GM18951 (cell line): Measurements from ENCODE around the gene SKAP2.

ENCODE experiments used
- POLR2A ChIP-seq: IDR thresholded peaks from 4 replicates; pipeline ENCODE4 v1.6.1; 2011; ENCODE audit warnings: mild to moderate bottlenecking; ENCODE audit not compliant: insufficient read length, insufficient read depth; ENCODE audit errors: extremely low read depth
- in situ Hi-C: fragments of 300-500 bp; cut with MboI; formaldehyde crosslinking; loops from one replicate; pipeline ENCODE4 v1.12.0; 2022; ENCODE audit warnings: low sequenced_read_pairs, mixed read lengths, inconsistent platforms; ENCODE audit not compliant: unreplicated experiment

The SKAP2 gene

GRCh38 chr7:26670290-26670689 lies 194.1 kb downstream of the SKAP2 start:
- TF ChIP-seq POLR2A: no peak
- in situ Hi-C loops: loop anchor here (25.0 kb wide), 2 partner anchors 583 to 783 kb away; no protein-coding TSS in a partner anchor

- in situ Hi-C loops: loop anchor here (25.0 kb wide), 2 partner anchors 582 to 782 kb away; no protein-coding TSS in a partner anchor
- TF ChIP-seq POLR2A: no peak
Observed at GRCh38 chr7:26668821-26669220, 195.6 kb downstream of the SKAP2 start.

DNA sequence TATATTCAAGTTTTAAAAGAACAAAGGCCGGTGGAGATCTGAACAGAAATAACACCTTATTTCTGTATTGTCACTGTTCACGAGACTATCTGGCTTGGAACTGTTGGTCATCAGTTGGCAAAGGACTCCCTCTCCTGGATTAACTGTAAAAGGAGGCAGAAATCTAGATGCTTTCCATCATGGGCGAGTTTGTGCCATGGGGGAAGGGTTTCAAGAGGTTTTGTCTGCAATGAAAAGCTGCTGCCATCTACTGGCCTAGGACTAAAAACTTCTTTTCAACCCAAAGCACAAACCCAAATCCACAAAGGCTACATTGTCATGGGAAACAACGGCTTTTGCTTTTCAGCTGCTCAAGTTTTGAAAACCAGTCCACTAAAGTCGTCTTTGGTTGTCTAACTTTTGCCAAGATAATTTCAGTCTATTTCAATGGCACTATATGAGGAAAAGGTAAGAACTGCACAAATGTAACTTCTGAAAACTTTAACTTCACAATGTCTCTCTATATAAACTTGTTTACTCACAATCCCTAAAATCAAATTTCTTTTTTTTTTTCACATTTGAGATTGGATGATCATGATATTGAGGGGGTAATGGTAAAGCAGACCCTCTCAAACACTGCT lies 196.8 kb downstream of the SKAP2 start:
- TF ChIP-seq POLR2A: no peak
- in situ Hi-C loops: loop anchor here (25.0 kb wide), 2 partner anchors 580 to 780 kb away; no protein-coding TSS in a partner anchor

GRCh38 chr7:26664735-26665416 lies 199.5 kb downstream of the SKAP2 start:
- in situ Hi-C loops: loop anchor here (25.0 kb wide), 2 partner anchors 578 to 778 kb away; no protein-coding TSS in a partner anchor
- no peak for TF ChIP-seq POLR2A

DNA sequence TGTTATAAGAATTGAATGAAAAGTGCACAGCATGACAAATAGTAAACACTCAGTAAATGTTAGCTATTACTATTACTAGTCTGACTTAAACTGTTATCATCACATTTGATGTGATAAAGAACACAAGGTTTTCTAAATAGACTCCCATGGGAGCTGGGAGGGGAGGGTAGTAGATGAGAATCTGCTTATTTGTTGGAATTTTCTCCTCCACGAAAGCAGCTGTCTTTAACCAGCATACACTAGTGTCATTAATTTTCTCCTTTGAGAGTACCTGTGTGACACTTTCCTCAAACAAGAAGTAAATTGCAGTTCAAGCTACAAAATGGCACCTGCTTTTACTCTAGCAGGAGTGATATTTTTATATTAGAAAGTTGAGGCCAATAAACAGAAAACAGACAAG lies 200.1 kb downstream of the SKAP2 start:
- in situ Hi-C loops: loop anchor here (25.0 kb wide), 2 partner anchors 577 to 777 kb away; no protein-coding TSS in a partner anchor
- TF ChIP-seq POLR2A: no peak

GRCh38 chr7:26663874-26664273 lies 200.5 kb downstream of the SKAP2 start:
- no peak for TF ChIP-seq POLR2A
- in situ Hi-C loops: loop anchor here (25.0 kb wide), 2 partner anchors 577 to 777 kb away; no protein-coding TSS in a partner anchor

- in situ Hi-C loops: loop anchor here (25.0 kb wide), 2 partner anchors 575 to 775 kb away; no protein-coding TSS in a partner anchor
- no peak for TF ChIP-seq POLR2A
Observed at GRCh38 chr7:26662646-26663045, 201.7 kb downstream of the SKAP2 start.

DNA sequence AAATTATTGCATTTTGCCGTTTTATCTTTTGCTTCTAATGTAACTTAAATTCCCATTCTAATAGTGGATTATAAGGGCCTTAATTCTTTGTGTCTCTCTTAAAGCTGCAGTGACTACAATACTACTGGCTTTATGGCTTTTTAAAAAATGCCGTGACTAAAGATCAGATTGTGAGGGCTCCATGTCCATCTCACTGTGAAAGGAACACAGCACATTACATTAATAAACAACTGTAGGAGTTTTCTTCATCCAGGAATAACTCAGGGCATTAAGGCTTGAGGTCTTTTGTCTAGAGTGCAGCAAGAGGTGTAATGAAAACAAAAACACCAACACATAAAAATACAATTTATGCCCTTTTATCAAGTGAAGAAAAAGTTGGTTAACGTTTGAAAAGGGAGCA lies 205.3 kb downstream of the SKAP2 start:
- in situ Hi-C loops: loop anchor here (10.0 to 25.0 kb wide), 3 partner anchors 284 to 772 kb away; no protein-coding TSS in a partner anchor
- no peak for TF ChIP-seq POLR2A

- no peak for TF ChIP-seq POLR2A
- in situ Hi-C loops: loop anchor here (10.0 to 25.0 kb wide), 3 partner anchors 284 to 771 kb away; no protein-coding TSS in a partner anchor
Observed at GRCh38 chr7:26658389-26659084, 205.9 kb downstream of the SKAP2 start.

GRCh38 chr7:26657686-26658388 lies 206.6 kb downstream of the SKAP2 start:
- in situ Hi-C loops: loop anchor here (10.0 to 25.0 kb wide), 3 partner anchors 283 to 771 kb away; no protein-coding TSS in a partner anchor

GRCh38 chr7:26657206-26657641 lies 207.2 kb downstream of the SKAP2 start:
- in situ Hi-C loops: loop anchor here (10.0 to 25.0 kb wide), 3 partner anchors 282 to 770 kb away; no protein-coding TSS in a partner anchor

More at GRCh38 chr7:26657686-26658388, 206.6 kb downstream of the SKAP2 start:
- no peak for TF ChIP-seq POLR2A

DNA sequence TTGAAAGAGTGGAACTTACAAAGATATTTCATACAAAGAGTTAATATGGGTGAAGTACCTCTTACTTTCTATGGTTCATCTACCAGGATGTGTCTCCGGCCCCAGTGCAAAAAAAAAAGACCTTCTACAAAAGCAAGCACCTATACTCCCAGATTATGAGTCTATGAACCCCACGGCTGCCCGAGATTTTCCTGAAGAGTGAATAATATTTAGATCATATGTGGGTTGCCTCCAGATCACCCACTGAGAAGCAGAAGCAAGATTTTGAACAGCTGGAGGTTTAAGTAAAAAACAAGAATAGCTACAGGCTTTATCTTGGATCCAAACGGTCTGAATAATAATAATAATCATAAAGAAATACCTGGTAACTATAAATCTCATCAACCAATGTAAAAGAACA lies 207.7 kb downstream of the SKAP2 start:
- in situ Hi-C loops: loop anchor here (10.0 to 25.0 kb wide), 3 partner anchors 282 to 769 kb away; no protein-coding TSS in a partner anchor
- no peak for TF ChIP-seq POLR2A

More at GRCh38 chr7:26657206-26657641, 207.2 kb downstream of the SKAP2 start:
- TF ChIP-seq POLR2A: no peak
